Inflammatory macrophage treated with lipopolysaccharide for 4 hours (primary cell): Measurements from ENCODE around the gene DDX42.
"Not testable (repeated sequence)": the region's sequence is repeated elsewhere in the genome, so short reads cannot be mapped to it uniquely, and the experiment has no call there.

Experiments used
- DNase-seq: peaks from one replicate; pipeline ENCODE4 v3.0.0-alpha.2; 2020

The DDX42 gene

DNA sequence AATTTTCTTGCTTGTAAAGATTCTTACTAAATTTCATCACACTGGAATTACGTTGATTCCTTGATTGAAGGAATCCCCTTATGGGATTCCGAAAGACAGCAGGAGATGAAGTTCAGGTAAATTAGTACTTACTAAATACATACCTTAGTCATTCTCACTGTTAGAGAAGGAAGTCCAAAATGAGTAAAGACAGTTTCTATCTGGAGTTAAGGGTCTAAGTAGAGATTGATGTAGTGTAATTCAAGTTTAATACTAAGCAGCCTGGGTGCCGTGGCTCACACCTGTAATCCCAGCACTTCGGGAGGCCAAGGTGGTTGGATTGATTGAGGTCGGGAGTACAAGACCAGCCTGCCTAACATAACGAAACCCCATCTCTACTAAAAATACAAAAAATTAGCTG lies 9.6 kb downstream of the DDX42 start:
- DNase-seq = no peak

- no peak for DNase-seq
Measured at GRCh38 chr17:63785556-63785955, 11.6 kb downstream of the DDX42 start.

- no peak for DNase-seq
Measured at GRCh38 chr17:63786117-63786516, 12.1 kb downstream of the DDX42 start.

DNA sequence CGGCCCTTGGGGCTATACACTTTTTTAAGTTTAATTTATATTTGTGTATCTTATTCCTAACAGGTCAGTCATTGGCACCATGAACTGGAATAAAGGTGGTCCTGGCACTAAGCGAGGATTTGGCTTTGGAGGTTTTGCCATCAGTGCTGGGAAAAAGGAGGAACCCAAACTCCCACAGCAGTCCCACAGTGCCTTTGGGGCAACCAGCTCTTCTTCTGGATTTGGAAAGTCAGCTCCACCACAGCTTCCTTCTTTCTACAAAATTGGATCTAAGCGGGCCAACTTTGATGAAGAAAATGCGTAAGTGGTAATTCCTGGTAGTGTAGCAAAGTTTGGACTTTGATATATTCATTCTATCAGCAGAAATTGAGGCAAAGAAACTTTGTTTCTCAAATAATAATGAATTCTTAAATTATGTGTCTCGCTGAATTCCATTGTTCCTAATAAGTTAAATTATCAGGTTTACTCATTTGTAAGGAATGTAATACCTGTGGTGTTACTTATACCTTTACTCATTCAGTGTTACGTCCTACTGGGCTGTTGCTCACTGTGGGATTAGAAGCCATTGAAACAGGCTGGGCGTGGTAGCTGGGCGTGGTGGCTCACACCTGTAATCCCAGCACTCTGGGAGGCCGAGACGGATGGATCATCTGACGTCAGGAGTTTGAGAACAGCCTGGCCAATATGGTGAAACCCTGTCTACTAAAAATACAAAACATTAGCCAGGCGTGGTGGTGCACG lies 13.2 kb downstream of the DDX42 start:
- peak; percentile 44 for DNase-seq

- DNase-seq = no peak
Measured at GRCh38 chr17:63790057-63790456, 16.1 kb downstream of the DDX42 start.

DNA sequence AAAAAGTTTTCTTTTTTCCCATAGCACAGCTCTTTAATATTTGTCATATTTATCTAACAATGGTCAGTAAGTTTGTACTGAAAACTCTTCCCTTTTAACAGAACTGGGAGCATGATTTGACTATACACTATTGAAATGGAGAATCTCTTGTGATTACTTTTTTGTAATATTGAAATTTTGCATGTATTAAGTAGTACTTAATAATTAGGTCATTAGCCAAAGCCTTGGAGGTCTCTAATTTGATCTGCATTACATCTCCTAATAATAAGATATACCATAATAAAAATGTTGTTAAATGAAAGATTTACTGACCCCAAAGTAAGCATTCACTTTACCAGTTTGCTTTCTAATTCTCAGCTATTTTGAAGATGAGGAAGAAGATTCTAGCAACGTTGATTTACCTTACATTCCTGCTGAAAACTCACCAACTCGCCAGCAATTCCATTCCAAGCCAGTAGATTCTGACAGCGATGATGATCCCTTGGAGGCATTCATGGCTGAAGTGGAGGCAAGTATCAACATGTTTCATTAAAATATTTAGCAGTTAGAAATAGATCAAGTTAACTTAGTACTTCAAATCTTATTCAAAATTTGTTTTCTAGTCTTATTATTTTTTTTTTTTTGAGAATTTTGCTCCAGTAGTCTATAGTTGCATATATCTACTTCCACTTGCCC lies 18.2 kb downstream of the DDX42 start:
- DNase-seq = no peak

GRCh38 chr17:63796375-63796774 lies 22.4 kb downstream of the DDX42 start:
- DNase-seq = not testable (repeated sequence)

- DNase-seq = no peak
Measured at GRCh38 chr17:63798572-63799106, 24.7 kb downstream of the DDX42 start.

DNA sequence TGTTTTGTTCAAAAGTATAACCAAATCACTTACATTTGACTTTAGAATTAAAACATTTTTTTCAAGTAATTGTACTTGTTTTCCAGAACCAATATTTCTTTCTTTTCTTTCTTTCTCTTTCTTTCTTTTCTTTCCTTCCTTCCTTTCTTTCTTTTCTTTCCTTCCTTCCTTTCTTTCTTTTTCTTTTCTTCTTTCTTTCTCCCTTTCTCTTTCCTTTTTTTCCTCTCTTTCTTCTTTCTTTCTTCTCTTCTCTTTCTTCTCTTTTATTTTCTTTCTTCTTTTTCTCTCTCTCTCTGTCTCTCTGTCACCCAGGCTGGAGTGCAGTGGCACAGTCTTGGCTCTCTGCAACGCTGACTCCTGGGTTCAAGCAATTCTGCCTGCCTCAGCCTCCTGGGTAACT lies 26.8 kb downstream of the DDX42 start:
- no peak for DNase-seq

- no peak for DNase-seq
Measured at GRCh38 chr17:63804328-63804727, 30.4 kb downstream of the DDX42 start.

GRCh38 chr17:63805591-63805990 lies 31.6 kb downstream of the DDX42 start:
- no peak for DNase-seq

DNA sequence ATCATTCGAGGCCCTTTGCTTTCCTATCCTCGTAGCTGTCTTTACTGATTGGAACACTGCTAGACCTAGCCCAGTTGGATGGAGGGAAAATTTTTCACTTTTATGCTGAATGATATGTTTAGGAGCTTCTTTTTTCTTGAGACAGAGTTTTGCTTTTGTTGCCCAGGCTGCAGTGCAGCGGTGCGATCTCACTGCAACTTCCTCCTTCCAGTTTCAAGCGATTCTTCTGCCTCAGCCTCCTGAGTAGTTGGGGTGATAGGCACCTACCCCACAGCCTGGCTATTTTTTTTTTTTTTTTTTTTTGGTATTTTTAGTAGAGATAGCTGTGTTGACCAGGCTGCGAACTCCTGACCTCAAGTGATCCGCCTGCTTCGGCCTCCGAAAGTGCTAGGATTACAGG lies 36.0 kb downstream of the DDX42 start:
- DNase-seq = no peak

DNA sequence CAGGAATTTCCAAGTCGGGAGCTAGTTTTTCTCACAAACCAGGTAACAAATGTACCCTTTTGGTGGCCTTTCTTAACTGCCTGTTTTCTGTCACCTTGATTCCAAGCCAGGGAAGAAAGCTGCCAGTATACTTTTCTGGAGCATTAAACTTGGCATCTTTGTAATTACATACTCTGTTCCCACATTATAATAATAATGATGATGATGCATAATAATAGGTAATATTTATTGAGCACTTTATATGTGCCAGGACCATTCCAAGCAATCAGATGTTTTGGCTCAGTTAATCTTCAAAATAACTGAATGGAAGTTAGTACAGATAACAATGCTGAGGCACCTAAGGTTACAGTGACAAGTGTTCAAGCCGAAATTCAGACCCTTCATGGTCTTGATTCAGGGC lies 42.2 kb downstream of the DDX42 start:
- no peak for DNase-seq

GRCh38 chr17:63816669-63817068 lies 42.7 kb downstream of the DDX42 start:
- no peak for DNase-seq

- no peak for DNase-seq
Measured at GRCh38 chr17:63817736-63818385, 43.9 kb downstream of the DDX42 start.

GRCh38 chr17:63819131-63819530 lies 45.2 kb downstream of the DDX42 start:
- no peak for DNase-seq

- DNase-seq = no peak
Measured at GRCh38 chr17:63819585-63820537, 45.9 kb downstream of the DDX42 start.

- DNase-seq = no peak
Measured at GRCh38 chr17:63820963-63821561, 47.1 kb downstream of the DDX42 start.

DNA sequence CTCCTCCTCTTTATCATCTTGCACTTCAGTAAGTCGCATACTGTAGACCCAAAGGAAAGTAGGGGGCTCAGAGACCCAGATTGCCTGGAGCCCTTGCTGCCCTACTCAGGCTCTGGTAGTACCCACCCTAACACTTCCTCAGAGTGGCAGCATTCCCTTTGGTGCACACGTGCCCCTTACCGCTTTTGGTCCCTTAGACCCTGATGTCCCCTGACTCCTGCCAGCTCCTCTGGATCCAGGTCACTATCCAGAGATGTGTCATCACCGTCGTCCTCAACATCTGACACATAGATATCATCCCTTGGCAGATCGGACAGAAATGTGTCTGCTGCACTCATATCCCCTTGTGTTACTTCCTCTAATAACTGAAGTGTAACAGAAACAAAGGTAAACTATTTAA lies 47.8 kb downstream of the DDX42 start:
- DNase-seq = no peak

DNA sequence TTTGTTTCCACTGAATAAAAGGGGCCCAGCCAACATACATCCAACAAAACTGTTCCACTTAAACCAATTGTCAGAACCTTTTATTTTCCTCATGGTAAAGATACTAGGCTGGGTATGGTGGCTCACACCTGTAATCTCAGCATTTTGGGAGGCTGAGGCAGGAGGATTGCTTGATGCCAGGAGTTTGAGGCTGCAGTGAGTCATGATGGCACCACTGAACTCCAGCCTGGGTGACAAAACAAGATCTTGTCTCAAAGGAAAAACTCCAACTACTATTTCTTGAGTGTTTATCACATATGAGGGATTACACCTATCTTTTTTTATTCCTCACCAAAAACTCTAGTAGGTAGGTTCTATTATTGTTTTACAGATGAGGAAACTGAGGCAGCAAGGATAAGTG lies 48.6 kb downstream of the DDX42 start:
- DNase-seq = no peak

- DNase-seq = no peak
Measured at GRCh38 chr17:63823659-63824331, 49.8 kb downstream of the DDX42 start.

DNA sequence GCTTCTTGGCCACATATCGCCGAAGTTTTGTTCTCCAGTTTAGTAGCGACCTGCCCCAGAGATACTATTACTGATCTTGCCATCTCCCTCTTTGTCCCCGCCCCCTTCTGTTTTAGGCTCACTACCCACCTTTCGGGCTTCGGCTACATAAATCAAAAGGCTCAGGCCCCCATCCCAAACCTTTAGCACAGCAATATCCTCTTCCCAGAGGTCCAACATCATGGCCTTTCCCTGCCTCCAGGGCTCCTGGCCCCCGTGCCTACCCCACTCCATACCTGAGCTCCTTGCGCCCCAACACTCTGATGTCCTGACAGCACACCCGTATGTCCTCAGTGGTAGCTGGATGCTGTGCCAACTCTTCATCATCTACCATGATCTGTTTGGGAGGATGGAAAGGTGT lies 50.4 kb downstream of the DDX42 start:
- DNase-seq = no peak
